Heart left ventricle (tissue), 16 donors: ENCODE results near the gene RBM10. TPM values are rescaled to one million over a fixed set of nuclear protein-coding genes. Genes with fewer than 3 reads are reported as not detected.

ENCODE experiments used
- ATAC-seq, 4 donors: fragments of 200-7000 bp; cut with Tn5 transposase; one replicate each; pipeline ENCODE4 v1.9.1; 2020 to 2022; ENCODE audit warnings: moderate library complexity in 4 of 4, mild to moderate bottlenecking in 3 of 4, moderate number of reproducible peaks in 1 of 4
- DNase-seq, 5 donors: peaks; one replicate each; pipeline ENCODE4 v3.0.0-alpha.2; 2020
- H3K27ac ChIP-seq, 12 donors: fragments of 200-600 bp; sonication (generic) in 4 of 12; one replicate each; pipeline versions ENCODE4 v1.5.0 to v1.8.0; 2016 to 2022; ENCODE audit warnings: mild to moderate bottlenecking in 2 of 12
- H3K27me3 ChIP-seq, 9 donors: fragments of 200-600 bp; sonication (generic) in 2 of 9; one replicate each; pipeline versions ENCODE4 v1.5.1 to v1.8.0; 2016 to 2022; ENCODE audit warnings: mild to moderate bottlenecking in 3 of 9
- H3K36me3 ChIP-seq, 9 donors: fragments of 200-600 bp; sonication (generic) in 2 of 9; one replicate each; pipeline versions ENCODE4 v1.5.0 to v1.8.0; 2018 to 2022; ENCODE audit warnings: mild to moderate bottlenecking in 2 of 9
- H3K4me1 ChIP-seq, 12 donors: fragments of 200-600 bp; sonication (generic) in 4 of 12; one replicate each; pipeline versions ENCODE4 v1.5.0 to v1.8.0; 2016 to 2022; ENCODE audit warnings: mild to moderate bottlenecking in 3 of 12
- H3K4me3 ChIP-seq, 12 donors: fragments of 200-600 bp; sonication (generic) in 4 of 12; one replicate each; pipeline versions ENCODE4 v1.5.0 to v1.8.0; 2017 to 2022; ENCODE audit warnings: mild to moderate bottlenecking in 9 of 12, moderate library complexity in 4 of 12
- H3K9me3 ChIP-seq, 12 donors: fragments of 200-600 bp; sonication (generic) in 4 of 12; one replicate each; pipeline versions ENCODE4 v1.5.0 to v1.8.0; 2016 to 2022; ENCODE audit warnings: mild to moderate bottlenecking in 1 of 12
- POLR2A ChIP-seq, 2 donors: fragments of 450-650 bp; IDR thresholded peaks; one replicate each; pipeline ENCODE4 v1.6.1; 2017; ENCODE audit warnings: antibody characterized with exemption in 2 of 2, mild to moderate bottlenecking in 2 of 2, moderate library complexity in 2 of 2
- WGBS, 4 donors: extraction: QIAGEN DNeasy Blood & Tissue Kit in 2 of 4; methylation state at CpG; one replicate each; pipeline versions ENCODE4 v1.1.5 to v1.1.7; 2013 to 2018; 5-methylcytosine and 5-hydroxymethylcytosine counted together
- intact Hi-C, 10 donors: fragments of 100-400 bp; cut with DNase I; formaldehyde crosslinking; loops; one replicate each; pipeline versions ENCODE4 v1.11.1 to v1.14.2; 2022
- polyA plus RNA-seq, 2 donors: library from polyadenylated mRNA; stranded (reverse); fragments of 200-250 nt; gene quantifications; one replicate each; pipeline ENCODE4 v1.2.3, GENCODE V29; 2013
- total RNA-seq, 9 donors: library from RNA; depleted of rRNA in 2 of 9; stranded (reverse); fragments of >200 nt in 2 of 9; fragmentation: NEBNext Ultra II Directional in 3 of 9; extraction: Animal tissue kit (Norgen Biotek cat#: 25700) in 3 of 9; gene quantifications; one replicate each; pipeline versions ENCODE4 v1.1.0 to v1.2.4, GENCODE V29; 2016 to 2023
- TF ChIP-seq, protein P1 (sequence below), 12 donors: fragments of 200-600 bp; sonication (generic) in 4 of 12; IDR thresholded peaks; one replicate each; pipeline versions ENCODE4 v1.5.0 to v1.8.0; 2018 to 2022; ENCODE audit warnings: antibody characterized with exemption in 12 of 12, mild to moderate bottlenecking in 5 of 12
- donor health status: ischemic (EF 13 %, LVEDD 7.1; RV severe dilation, severe dysfunction).
- donor health status: healthy with polysubstance abuse.
- donor health status: DM: no; HTN: yes; CAD: no.
- donor health status: DM: no; HTN: no; CAD: no.
- donor health status: ischemic (EF 25% LVEDD 6.9; RV normal size, moderate dysfunction).
- donor health status: ischemic (EF 25% LVEDD 5.7; RV mildly dilated, moderate dysfunction).
- donor health status: healthy.
- donor health status: DM: yes; HTN: yes; CAD: no.
- donor health status: ischemic (EF 35%, LVEDD 5.7; RV mildly dilated, moderate dysfunction).
- donor health status: nonischemic (EF 11% LVEDD 7.7; RV severe dilation, severe dysfunction).
- donor health status: DM: yes; HTN: yes; CAD: no.
- donor health status: PGD.
- donor health status: ischemic (EF 29% LVEDD 5.4; RV normal size, mild dysfunction).
- donor health status: nonischemic (EF 23%, LVEDD 6.1; RV moderate dilation, normal function).

The RBM10 gene
- total and polyA plus RNA-seq, 11 donors = 17.5 to 44.6 (median 28.3) TPM

DNA sequence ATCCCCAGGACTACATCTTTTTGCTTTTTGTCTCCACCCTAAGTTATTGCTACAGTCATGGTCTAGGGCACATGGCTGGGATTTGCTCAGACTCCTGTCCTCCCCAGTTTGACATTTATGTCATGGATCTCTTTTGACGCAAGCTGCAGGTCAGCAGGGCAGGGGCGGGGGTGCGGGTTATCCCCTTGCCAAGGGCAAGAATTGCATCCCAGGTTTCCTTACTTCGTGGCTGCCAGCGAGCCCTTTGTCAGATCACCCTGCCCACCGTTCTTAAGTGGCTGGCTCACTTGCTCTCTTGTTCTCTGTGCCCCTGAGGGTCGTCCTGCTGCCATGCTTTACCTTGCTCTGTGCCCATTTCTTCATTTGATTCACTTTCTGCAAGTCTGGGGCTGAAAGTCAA is 27.5 kb downstream of the RBM10 start:
- TF ChIP-seq, protein P1, sequence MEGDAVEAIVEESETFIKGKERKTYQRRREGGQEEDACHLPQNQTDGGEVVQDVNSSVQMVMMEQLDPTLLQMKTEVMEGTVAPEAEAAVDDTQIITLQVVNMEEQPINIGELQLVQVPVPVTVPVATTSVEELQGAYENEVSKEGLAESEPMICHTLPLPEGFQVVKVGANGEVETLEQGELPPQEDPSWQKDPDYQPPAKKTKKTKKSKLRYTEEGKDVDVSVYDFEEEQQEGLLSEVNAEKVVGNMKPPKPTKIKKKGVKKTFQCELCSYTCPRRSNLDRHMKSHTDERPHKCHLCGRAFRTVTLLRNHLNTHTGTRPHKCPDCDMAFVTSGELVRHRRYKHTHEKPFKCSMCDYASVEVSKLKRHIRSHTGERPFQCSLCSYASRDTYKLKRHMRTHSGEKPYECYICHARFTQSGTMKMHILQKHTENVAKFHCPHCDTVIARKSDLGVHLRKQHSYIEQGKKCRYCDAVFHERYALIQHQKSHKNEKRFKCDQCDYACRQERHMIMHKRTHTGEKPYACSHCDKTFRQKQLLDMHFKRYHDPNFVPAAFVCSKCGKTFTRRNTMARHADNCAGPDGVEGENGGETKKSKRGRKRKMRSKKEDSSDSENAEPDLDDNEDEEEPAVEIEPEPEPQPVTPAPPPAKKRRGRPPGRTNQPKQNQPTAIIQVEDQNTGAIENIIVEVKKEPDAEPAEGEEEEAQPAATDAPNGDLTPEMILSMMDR (IDR thresholded peaks at IDR 0.05) = no peak
- no peak for TF ChIP-seq POLR2A (IDR thresholded peaks at IDR 0.05)
- Histone ChIP-seq H3K4me1 (peaks cover 0 to 12% (median 0%) of the 10 kb centered on the region in 12 donors), H3K36me3 (peaks cover 0 to 71% (median 62%) of the 10 kb centered on the region in 9 donors), H3K27ac (no peak overlapping the region), H3K9me3 (no peaks in the 10 kb centered on the region), H3K27me3 (peaks cover 0 to 15% (median 0%) of the 10 kb centered on the region in 9 donors), H3K4me3 (no peak overlapping the region)
- intact Hi-C loops = no loop called here
- no peak for DNase-seq
- ATAC-seq = no peak
- 83 to 91% (median 85%) methylated on average over 7 of the region's 7 CpGs for WGBS, 4 donors

DNA sequence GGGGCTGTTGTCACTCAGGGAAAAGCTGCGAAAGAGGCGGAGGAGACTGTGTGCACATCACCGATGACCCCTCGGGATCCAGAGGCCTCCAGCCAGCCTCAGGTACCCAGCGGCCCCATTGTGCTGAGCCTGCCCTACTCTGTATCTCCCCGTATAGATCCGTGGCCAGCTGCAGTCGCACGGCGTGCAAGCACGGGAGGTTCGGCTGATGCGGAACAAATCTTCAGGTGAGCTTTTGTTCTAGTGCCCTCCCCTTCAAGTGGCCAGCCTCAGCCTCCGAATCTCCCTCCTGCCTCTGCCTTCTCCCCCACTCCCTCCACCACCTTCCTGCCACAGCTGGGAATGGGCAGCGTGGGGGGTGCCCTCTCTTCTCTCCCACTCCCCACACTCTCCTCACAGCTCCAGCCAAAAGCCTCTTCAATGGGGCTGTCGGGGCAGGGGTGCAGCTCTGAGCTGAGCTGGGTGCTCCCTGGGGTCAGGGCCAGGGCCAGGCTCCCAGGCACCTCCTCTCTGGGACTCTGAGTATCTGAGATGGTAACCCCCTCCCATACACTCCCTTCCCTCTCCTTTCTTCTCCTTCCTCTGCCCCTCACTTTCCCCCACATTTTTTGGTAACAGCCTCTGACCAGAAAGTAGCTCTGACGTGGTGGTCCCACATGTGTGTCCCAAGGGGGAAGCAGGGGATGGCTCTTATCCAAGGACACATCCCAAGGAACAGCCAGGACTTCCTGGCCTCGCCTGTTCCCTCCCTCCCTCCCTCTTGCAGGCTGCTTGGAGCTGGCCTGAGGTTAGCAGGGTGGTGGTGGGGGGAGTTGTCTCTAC is 28.2 kb downstream of the RBM10 start:
- H3K4me1 ChIP-seq = peaks cover 0 to 12% (median 0%) of the 10 kb centered on the region in 12 donors
- 76 to 89% (median 81%) methylated on average over 18 of the region's 18 CpGs for WGBS, 4 donors
- H3K9me3 ChIP-seq = no peaks in the 10 kb centered on the region
- H3K4me3 ChIP-seq = no peak overlapping the region
- ATAC-seq (no peak), DNase-seq (peak in 1 of 5 donors; percentile 24)
- intact Hi-C loops = no loop called here
- TF ChIP-seq, protein P1 (IDR thresholded peaks at IDR 0.05) = no peak
- no peak for TF ChIP-seq POLR2A (IDR thresholded peaks at IDR 0.05)
- H3K27ac ChIP-seq = no peak overlapping the region
- peaks cover 0 to 76% (median 68%) of the 10 kb centered on the region in 9 donors for H3K36me3 ChIP-seq
- H3K27me3 ChIP-seq = peaks cover 0 to 15% (median 0%) of the 10 kb centered on the region in 9 donors

DNA sequence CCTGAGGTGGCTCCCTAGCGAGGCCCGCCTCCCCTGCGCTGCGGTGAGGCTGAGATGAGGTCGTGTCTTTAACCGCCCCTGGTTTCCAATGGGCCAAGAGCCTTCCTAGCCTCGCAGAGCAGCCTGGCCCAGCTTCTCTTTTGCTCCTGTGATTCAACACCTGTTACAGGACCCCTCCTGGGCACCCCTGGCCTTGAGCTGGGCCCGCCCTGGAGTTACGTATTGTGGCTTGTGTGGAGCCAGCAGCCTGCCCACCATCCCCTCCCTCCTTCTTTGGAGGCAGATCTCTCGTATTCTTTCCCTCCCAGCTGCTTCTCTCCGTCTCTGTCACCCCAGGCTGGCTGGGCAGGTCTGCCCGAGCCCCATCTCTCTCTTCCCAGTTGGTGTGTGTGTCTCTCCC is 29.4 kb downstream of the RBM10 start:
- Histone ChIP-seq H3K4me1 (peaks cover 0 to 13% (median 0%) of the 10 kb centered on the region in 12 donors), H3K9me3 (no peaks in the 10 kb centered on the region), H3K4me3 (no peak overlapping the region), H3K27me3 (peaks cover 0 to 15% (median 0%) of the 10 kb centered on the region in 9 donors), H3K27ac (no peak overlapping the region), H3K36me3 (peaks cover 0 to 80% (median 71%) of the 10 kb centered on the region in 9 donors)
- intact Hi-C loops = no loop called here
- no peak for ATAC-seq
- peak in 1 of 5 donors; percentile 19 for DNase-seq
- 83 to 96% (median 87%) methylated on average over 11 to 12 of the region's 12 CpGs for WGBS, 4 donors
- TF ChIP-seq, protein P1 (IDR thresholded peaks at IDR 0.05) = no peak
- TF ChIP-seq POLR2A (IDR thresholded peaks at IDR 0.05) = no peak

- peaks cover 0 to 85% (median 71%) of the 10 kb centered on the region in 9 donors for H3K36me3 ChIP-seq
- H3K9me3 ChIP-seq = no peaks in the 10 kb centered on the region
- no peak overlapping the region for H3K4me3 ChIP-seq
- intact Hi-C loops = no loop called here
- no peak for ATAC-seq
- TF ChIP-seq, protein P1 (IDR thresholded peaks at IDR 0.05) = no peak
- no peak for TF ChIP-seq POLR2A (IDR thresholded peaks at IDR 0.05)
- H3K27ac ChIP-seq = no peak overlapping the region
- H3K27me3 ChIP-seq = peaks cover 0 to 16% (median 0%) of the 10 kb centered on the region in 9 donors
- peak in 1 of 5 donors; percentile 5 for DNase-seq
- peaks cover 0 to 13% (median 0%) of the 10 kb centered on the region in 12 donors for H3K4me1 ChIP-seq
- WGBS, 4 donors = 82 to 88% (median 85%) methylated on average over 23 of the region's 23 CpGs
These were observed 30.0 kb downstream of the RBM10 start for GRCh38 chrX:47174846-47175587.
